NCI-H226 (cell line): ENCODE data around the gene UXT.
"Not testable (repeated sequence)": the region's sequence is repeated elsewhere in the genome, so short reads cannot be mapped to it uniquely, and the experiment has no call there.

Source experiments
- DNase-seq: peaks from one replicate; pipeline ENCODE4 v3.0.0-alpha.2; 2015

Gene UXT

DNA sequence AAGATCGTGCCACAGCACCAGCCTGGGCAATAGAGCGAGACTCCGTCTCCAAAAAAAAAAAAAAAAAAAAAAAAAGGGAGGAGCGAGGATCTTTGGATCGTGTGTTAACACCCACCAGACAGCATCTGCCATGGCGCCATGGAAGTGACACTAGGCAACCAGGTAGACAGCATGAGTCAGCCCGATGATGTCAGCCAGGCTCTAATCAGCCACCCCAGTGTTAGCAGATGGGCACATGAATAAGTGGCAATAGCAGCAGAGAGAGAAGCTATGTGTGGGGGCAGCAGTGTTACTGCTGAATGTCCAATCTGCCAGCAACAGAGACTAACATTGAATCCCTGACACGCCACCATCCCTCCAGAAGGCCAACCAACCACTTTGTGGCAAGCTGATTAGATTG is 45.9 kb downstream of the UXT start:
- DNase-seq: no peak

DNA sequence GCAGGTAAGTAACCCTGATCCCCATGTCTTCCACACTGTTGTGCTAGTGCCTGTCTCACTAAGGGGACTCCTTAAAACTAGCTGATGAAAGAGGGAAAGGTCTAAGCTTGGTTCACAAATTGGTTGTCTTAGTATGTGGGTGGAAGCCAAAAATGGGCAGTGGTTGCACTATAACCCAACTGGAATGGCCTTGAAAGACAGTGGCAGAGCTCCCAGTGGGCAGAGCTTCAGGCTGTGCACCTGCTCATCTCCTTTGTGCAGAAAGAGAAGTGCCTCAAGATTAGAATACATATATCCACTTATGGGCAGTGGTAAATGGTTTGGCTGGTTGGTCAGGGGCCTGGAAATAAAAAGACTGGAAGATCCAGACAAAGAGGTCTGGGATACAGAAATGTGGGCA is 46.6 kb downstream of the UXT start:
- no peak for DNase-seq

DNA sequence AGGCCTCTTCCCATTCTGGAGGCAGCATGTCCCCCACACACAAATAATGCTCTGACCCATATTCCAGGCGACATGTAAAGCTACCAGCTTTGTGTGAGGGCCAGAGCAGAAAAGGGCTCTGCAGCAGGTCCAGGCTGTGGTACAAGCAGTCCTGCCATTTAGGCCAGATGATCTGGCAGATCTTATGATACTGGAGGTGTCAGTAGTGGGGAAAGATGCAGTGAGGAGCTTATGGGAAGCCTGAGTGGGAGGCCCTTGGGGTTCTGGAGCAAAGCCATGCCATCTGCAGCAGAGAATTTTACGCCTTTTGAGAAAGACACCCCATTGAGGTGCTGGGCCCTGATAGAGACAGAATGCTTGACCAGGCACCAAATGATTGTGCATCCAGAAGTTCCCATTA is 47.1 kb downstream of the UXT start:
- no peak for DNase-seq

DNA sequence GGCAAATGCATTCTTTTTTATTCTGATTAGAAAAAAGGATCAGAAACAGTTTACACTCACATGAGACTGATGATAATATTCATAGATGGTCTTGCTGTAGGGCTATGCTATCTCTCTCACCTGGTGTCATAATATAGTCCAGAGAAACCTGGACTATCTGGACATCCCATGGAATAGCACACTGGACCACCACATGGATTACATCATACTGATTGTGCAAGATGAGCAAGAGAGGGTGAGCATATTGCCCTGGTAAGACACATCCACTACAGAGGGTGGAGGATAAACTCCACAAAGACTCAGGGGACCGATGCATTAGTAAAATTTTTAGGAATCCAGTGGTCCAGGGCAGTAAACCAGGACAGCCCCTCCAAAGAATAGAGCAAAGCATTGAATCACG is 47.5 kb downstream of the UXT start:
- no peak for DNase-seq

DNA sequence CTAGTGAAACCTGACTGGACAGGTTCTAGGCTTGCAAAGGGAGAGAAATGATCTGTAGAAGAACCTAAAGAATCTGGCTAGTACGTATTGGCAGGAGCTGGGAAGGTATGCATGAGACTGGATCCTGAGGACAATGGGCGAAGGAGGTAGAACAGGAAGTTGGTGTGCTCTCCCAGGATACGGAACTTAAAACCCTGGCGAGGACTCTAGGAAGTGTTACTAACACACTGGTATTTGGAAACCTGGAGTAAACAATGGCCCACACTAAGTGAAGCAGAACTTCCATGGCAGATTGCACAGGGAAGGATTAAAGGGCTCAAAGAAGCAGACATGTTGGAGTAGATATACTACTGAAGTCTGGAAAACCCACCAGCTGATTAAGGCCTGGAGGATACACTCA is 48.5 kb downstream of the UXT start:
- DNase-seq: no peak

DNA sequence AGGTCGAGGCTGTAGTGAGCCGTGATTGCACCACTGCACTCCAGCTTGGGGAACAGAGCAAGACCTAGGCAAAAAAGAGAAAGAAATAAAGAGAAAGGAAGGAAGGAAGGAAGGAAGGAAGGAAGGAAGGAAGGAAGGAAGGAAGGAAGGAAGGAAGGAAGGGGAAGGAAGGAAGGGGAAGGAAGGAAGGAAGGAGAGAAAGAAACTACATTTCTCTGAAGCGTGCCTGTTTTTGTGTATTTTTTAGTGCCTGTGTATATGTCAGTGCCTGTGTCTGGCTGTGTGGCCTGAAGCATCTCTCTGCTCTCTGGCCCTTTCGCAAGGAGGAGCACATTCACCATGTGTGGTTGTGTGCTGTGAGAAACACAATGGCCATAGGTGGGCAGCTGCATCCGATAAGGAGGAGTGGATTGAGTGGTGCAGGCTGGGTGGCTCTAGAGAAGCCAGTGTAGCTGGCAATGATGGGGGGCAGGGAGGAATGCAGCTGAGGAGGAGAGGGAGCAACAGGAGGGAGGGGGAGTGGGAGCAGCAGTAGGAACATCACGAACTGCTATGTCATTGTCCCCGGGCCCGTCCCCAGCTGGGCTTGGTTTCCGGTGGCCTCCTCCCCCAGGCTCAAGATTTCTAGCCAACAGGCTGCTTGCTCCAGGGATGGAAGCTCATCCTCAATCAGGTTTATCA is 50.7 kb downstream of the UXT start:
- DNase-seq: no peak

DNA sequence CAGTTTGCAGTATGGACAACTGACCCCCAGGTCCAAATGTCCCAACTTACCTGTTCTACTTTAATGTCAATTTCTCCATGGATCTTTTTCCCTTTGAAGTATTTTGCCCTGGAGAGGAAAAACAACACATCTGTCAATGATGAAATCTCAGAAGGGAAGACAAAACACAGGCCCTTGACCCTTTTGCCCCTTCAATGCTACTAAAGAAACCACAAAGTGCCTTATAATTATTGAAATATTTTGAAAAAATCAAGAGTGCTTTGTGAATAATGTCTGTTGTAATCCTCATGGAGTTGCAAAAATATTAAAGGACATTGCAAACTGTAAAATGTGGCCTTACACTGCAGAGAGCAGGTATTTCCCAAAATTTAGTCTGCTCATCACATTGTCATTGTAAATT is 51.9 kb downstream of the UXT start:
- no peak for DNase-seq

DNA sequence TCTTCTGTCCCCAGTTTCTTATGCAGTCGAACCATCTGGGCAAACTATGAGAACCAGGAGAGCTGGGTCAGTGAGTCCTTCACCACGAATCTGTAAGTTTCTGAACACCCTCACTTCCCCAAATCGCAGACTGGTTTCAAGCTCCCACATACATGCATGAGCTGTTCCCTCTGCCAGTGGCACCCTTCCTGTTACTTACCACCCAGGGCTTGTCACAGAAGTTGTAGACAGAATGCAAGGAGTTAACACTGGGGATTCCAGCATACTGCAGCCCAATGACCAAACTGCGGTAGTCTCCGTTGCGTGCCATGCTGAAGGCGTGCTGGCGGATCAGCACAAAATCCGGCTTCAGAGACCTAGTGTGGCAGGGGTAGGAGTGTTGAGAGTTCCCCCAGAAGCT is 54.0 kb downstream of the UXT start:
- DNase-seq: no peak

DNA sequence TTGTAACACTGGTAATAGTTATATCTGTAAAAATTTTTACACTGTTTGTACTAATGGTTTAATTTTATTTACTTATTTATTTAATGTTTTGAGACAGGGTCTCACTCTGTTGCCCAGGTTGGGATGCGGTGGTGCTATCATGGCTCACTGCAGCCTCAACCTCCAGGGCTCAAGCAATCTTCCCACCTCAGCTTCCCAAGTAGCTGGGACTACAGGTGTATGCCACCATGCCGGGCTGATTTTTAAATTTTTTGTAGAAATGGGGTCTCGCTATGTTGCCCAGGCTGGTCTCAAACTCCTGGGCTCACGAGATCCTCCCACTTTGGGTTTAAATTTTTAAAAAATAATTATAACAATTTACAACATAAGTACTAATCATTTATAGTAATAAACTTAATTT is 55.9 kb downstream of the UXT start:
- DNase-seq: not testable (repeated sequence)
